ENCODE results near the gene FMO5.

DNA sequence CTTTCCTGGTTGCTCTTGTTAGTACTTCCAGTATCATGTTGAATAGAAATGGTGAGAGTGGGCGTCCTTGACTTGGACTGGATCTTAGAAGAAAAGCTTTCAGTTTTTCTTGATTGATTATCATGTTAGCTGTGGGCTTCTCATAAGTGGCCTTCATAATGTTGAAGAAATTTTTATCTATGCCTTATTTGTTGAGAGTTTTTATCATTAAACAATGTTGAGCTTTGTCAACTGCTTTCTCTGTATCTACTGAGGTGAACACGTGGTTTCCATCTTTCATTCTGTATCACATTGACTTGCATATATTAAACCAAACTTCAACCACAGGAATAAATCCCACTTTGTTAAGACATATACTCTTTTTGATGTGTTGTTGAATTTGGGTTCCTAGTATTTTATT is 82.3 kb downstream of the FMO5 start:
- TF ChIP-seq, protein P1, sequence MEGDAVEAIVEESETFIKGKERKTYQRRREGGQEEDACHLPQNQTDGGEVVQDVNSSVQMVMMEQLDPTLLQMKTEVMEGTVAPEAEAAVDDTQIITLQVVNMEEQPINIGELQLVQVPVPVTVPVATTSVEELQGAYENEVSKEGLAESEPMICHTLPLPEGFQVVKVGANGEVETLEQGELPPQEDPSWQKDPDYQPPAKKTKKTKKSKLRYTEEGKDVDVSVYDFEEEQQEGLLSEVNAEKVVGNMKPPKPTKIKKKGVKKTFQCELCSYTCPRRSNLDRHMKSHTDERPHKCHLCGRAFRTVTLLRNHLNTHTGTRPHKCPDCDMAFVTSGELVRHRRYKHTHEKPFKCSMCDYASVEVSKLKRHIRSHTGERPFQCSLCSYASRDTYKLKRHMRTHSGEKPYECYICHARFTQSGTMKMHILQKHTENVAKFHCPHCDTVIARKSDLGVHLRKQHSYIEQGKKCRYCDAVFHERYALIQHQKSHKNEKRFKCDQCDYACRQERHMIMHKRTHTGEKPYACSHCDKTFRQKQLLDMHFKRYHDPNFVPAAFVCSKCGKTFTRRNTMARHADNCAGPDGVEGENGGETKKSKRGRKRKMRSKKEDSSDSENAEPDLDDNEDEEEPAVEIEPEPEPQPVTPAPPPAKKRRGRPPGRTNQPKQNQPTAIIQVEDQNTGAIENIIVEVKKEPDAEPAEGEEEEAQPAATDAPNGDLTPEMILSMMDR (IDR thresholded peaks at IDR 0.05) = no peak
- TF ChIP-seq EP300 (IDR thresholded peaks at IDR 0.05) (no peak), POLR2AphosphoS5 (IDR thresholded peaks at IDR 0.05) (no peak), POLR2A (IDR thresholded peaks at IDR 0.05; ENCODE audit: low read depth) (no peak)

Measured in esophagus muscularis mucosa (tissue), 4 donors.